Middle frontal gyrus (tissue), 1 donor: ENCODE results near the gene RNF222.
A peak's percentile ranks its signal among the peaks of the same experiment; 100 is the strongest.
"Not testable (repeated sequence)": the region's sequence is repeated elsewhere in the genome, so short reads cannot be mapped to it uniquely, and the experiment has no call there.

Experiments used
- DNase-seq: peaks from one replicate; pipeline ENCODE4 v3.0.0-alpha.2; 2015; ENCODE audit warnings: low spot score; ENCODE audit errors: extremely low spot score

Gene RNF222

DNA sequence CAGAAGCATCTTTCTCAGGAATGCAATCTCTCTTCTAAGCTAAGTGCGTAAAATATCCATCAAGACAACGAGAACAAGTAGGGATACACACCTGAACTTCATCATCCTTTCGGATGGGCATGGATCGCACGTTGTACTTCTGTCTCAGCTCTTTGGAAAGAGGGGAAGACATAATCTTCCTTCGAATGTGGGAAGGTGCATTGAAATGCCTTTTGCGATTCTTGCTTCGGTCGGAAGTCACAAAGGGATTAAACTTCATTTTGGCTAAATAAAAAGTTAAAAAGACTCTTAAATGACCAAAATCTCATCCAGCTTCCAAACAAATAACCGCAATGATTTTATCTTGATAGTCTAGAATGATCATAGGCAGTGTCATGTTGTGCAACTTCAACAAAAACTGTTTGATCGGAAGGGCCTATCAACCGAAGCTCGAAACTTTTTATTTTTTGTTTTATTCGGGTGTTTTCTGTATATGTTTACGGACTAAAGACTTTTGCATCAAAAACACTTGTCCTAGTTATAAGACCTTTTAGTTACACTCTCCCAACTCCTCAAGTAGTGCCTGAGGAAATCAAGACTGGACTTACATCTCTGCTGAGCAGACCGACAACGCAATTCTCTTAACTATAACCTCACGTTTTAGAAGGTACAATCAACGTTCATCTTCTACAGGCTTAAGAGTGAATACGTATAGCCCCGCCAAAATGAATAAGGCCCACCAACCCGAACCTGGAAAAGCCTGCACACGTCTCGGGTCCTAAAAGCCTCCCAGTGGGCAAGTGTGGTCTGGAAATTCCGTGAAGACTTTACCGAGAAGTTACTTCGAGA lies 15.4 kb downstream of the RNF222 start:
- DNase-seq, result no peak

DNA sequence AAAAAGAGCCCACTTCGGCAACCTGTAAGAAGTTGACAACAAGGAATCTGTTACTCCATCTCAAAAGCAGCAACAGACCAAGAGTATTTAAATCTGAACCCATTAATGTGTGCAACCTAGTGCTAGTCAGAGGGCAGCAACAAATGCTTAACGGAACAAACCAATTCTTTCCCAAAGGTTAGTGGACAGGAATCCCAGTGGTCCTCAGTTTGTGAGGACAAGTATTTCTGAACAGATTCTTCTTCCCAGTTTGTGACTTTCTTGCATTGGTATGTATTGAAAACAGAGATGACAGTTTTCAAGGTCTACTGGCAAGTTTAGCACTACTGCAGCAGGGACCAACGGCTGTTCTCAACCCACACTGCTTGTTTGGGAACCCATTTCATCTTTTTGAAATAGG lies 17.6 kb downstream of the RNF222 start:
- no peak for DNase-seq

DNA sequence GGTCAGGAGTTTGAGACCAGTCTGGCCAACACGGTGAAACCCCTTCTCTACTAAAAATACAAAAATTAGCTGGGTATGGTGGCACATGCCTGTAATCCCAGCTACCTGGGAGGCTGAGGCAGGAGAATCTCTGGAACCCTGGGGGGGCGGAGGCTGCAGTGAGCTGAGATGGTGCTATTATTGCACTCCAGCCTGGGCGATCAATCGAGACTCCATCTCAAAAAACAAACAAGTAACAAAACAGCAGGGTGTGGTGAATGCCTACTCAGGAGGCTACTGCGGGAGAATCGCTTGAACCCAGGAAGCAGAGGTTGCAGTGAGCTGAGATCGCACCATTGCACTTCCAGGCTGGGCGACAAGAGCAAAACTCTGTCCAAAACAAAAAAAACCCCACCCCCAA lies 19.5 kb downstream of the RNF222 start:
- DNase-seq, result not testable (repeated sequence)

DNA sequence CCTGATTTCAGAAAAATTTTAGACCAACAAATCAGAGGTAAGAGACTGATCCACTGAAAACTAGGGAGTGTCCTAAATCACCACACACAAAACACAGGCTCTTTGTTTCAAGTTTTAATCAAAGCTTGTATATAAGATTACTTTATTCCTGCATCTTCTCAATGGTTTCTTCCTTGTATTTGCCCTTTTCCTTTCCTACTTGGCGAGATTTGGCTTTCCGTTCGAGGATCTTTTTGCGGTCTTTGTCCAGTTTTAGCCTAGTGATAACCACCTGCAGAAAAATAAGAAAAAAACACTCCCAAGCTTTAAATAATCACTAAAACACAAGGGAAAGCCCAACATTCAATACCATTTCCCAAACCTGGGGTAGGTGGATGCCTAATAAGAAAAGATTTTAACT lies 20.2 kb downstream of the RNF222 start:
- no peak for DNase-seq

DNA sequence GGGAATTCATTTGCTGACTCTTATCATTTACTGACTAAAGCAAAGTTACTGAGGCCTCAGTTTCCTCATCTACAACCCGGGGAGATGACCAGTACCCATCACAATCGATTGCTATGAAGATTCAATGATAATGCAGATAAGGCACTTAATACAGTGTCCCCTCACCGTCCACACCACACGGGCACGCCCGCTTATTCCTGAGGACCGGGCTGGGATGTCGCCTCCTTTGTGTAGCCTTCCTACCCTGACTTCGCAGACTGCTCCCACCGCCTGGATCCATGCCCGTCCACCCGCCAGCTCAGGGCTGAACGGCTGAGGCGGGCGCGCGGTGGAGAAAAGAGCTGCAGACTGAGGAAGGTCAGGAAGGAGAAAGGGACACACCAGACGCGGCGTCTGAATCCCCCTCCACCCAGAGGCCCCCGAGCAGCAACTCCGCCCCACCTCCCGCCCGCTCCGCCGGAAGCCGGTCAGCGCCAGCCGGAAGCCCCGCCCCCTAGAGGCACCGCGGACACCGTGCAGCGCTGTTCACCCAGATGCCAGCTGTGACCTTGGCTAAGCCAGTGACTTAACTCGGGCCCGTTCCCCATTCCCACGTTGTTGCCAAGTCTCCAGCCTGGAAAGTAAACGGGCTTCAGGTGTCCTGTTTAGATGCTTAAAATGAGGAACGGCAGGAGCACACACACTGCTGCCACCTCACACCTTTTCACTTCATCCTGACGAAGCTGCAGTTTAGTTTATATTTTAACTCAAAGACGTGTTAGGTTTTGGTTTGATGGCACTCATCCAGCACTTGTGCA lies 21.2 kb downstream of the RNF222 start, which contains the start of gene KRABD2:
KRABD2 (minus strand) TSS at position 434 of the 797 bp plus-strand sequence.
- DNase-seq, result peak; percentile 55

DNA sequence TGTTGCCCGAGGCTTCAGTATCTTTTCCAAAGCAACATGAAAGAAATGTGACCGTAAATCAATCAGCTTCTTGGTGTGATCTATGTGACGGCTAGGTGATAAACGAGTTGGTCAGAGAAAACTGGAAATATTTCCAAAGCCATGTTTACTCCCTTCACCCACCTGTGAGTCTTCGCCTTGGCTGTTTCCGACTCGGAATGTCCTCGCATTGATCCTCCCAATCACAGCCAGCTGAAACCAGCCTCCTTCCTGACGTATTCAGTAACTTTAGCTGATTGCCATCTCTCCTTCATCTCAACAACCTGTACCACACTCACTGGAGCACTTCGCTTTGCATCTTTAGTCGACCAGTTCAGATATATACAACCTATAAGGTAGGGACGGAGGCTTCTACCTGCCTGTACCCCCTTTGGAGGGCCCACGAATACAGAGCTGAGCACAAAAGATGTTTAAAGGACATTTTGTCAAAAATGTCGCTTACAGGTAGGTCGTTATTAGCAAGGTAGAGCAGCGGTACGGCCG lies 21.8 kb downstream of the RNF222 start:
- DNase-seq, result no peak

DNA sequence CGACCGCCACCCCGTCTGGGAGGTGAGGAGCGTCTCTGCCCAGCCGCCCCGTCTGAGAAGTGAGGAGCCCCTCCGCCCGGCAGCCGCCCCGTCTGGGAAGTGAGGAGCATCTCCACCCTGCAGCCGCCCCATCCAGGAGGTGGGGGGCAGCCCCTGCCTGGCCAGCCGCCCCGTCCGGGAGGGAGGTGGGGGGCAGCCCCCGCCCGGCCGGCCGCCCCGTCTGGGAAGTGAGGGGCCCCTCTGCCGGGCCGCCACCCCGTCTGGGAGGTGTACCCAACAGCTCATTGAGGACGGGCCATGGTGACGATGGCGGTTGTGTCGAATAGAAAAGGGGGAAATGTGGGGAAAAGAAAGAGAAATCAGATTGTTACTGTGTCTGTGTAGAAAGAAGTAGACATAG lies 23.8 kb downstream of the RNF222 start:
- DNase-seq, result not testable (repeated sequence)

DNA sequence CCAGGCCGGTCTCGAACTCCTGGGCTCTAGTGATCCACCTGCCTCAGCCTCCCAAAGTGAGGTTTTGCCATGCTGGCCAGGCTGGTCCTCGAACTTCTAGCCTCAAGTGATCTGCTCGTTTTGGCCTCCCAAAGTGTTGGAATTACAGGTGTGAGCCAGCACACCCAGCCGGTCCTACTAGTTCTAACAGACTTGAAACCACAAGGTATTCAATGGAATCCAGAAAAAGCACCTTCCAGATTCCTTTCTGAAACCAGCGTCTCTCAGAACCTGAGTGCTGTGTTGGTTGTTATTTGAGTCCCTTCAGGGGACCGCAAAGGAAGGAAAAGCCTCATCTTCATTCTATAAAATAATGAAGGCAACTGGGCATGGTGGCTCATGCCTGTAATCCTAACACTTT lies 25.2 kb downstream of the RNF222 start:
- no peak for DNase-seq

DNA sequence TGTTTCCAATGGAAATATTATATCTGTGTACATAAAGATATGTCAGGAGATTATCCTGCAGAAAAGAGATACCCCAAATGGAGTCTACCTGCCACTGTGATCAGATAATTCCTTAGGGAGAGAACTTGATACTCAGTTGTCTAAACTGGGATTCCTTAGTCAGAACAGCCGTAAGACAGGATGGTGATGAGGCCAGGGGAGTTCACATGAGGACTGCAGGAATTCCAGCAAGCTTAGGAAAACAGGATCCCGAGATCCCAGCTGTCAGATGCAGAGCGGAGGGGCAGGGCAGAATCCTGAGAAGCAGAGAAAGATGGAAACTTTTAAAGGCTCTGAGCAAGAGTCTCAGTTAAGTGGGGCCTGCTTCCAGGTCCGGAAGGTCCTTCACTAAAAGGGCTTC lies 25.8 kb downstream of the RNF222 start:
- DNase-seq, result no peak

DNA sequence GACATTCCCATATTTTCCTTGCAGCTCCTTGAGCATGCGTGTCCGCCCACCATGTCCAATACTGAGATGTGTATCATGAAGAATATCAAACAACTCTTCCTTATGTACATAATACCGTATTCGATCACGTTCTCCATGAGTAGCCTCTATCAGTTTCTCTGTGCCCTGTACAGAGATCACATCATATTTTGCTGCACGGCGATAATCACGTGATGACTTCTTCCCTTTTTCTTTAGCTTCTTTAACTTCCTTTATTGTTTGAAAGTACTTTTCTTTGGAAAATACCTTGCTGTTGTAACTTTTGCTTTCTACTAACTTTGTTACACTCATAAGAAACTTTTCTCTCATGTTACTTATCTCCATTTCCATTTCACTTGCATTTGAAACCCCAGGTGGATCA lies 27.7 kb downstream of the RNF222 start:
- no peak for DNase-seq

DNA sequence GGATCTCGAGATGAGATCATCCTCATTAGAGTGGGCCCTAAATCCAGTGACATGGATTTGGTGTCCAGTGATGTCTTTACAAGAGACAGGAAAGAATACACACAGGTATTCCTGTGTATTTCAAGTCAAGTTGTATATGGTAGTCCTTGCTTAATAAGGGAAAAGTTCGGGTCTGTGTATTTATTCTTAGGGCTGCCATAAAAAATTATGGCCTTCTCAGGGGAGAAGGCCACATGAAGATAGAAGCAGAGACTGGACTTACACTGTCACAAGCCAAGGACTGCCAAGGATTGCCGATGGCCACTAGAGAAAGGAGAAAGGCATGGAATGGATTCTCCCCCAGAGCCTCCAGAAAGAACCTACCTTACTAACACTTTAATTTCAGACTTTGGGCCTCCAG lies 29.4 kb downstream of the RNF222 start:
- no peak for DNase-seq

DNA sequence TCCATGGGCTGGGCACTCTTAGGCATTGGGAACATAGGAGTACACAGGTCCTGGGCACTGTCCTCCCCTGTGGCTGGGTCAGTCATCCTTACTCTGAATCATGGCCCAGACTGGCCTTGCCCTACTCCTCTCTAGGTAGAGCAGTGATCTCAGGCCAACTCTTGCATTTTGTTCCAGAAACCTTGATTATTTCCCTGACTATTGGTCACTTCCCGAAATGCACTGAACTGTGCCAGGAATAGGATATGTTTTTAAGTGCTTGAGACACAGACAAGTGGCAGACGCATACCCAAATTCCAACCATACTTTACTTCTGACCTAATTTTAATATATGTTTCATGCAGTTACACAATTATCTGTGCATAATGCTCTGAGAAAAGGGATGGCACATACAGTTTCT lies 31.4 kb downstream of the RNF222 start:
- DNase-seq, result no peak

DNA sequence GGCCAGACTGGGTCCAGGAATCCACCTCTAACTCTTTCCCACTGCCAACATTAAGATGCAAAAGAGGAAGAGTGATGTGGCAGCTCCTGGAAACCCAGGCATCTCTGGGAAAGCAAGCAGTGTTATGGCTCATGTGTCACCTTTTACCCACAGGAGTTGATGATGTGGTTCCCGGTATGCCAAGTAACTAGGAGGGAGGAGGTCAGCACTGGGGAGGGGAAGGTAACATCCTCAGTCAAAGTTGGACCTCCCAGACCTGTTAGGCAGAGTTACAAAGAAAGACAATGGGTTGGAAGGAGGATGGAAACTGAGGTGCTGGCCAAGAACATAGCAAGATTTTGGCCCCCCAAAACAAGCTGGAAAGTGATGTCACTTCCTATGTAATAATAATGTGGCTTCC lies 32.5 kb downstream of the RNF222 start:
- DNase-seq, result no peak

DNA sequence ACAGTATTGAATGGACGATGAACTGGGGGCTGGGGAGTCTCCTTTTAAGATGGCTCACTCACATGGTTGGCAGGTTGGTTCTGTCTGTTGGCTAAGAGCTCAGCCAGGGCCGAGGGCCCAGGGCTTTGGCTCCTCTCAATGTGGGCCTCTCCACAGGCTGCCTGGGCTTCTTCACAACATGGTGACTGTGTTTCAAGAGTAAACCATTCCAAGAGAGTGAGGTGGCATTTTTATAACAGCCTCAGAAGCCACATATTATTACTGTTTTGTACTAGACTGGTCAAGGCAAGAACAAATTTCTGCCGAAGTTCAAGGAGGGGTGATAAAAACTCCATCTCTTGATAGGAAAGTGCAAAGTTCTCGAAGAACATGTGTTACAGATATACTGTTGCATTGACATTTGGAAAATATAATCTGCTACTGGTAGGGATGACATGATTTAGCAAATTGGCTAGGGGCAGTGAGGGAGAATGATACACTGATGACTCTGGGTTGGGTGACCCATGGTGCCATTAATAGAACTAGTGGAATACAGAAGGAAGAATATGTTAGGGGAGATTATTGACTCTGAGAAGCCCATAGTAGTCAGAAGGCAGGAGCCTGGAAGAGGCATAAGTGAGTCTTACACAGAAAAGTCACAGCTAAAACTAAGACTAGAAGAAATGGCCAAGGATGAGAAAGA lies 34.8 kb downstream of the RNF222 start:
- DNase-seq, result no peak

DNA sequence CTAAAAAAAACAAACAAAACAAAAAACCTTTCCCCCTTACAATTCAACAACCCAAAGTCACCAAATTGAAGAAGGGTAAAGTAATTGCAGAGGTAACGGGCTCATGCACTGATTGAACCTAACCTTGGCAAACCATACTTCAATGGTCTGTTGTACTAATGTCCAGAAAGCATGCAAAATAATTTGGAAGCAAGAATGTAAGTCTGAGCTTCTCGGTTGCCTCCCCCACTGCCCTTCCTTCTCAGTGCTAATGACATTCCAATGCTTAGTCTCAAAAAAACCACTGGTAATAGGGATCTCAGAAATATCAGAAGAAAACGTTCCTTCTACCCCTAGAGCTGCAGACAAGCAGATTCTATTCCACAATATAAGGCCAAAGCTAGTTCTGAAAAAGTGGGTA lies 36.9 kb downstream of the RNF222 start:
- no peak for DNase-seq

DNA sequence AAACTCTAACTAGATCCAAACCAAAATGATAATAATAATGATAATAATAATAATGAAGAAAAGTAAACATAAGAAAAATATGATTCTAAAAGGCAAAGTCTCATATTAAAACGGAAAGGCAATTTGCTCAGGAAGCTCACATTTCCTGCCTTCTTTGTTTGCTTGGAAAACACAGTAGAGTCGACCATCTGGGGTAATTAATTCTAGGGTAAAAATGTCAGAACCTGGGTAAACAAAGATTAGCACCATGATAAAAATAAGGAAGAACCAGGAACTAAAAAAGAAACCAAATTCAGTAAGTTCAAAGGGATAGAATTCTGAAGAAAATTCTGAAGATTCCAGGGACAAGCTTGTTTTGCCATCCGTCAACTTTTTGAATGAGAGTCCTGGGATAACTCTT lies 37.4 kb downstream of the RNF222 start:
- DNase-seq, result no peak

DNA sequence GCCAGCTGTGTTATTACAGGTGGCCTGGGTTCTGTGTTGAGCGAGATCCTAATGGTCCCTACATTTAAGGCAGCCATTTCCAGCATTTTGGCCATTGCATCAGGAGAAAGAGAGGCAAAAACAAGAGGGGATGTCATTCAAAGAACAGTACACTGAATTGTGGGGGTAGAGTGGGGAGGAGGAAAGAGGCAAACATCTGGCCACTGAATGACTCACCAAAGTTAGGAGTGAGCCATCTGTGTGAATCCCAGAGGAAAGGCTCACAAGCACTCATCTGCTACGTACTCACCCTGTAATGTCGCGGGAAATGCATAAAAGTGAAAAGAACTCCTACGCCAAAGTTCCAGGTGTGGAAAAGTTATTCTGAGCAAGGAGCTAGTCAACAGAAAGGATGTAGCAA lies 37.9 kb downstream of the RNF222 start:
- DNase-seq, result no peak

DNA sequence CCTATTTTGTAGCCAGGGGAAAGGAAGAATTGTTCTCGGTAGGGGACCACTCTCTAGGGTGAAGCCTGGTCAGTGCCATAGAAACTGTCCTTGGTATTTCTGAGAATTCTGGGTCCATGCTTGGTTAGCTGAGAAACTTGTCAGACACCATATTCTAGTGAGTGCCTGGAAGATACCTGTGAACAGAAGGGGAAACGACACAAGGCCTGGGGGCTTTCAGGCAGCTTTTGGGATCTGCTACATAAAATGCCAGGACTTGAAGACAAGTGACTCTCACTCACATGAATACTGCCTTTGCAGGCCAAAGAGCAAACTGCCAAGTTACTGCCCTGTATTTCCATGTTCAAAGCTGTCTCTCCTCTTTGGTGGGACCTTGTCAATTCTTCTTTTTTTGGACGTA lies 39.7 kb downstream of the RNF222 start:
- DNase-seq, result no peak

DNA sequence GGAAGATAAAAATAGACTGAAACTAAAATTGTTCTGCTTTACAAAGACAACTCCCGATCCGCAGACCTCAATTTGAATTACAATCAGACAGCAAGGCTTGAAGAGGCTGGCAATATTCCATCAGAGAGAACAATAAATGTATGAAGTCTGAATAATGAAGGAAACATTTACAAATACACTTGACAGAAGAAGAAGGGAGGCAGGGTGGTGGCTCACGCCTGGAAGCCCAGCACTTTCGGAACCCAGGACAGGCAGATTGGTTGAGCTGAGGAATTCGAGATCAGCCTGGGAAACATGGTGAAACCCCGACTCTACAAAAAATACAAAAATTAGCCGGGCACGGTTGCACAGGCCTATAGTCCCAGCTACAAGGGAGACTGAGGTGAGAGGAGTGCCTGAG lies 43.4 kb downstream of the RNF222 start:
- DNase-seq, result no peak

DNA sequence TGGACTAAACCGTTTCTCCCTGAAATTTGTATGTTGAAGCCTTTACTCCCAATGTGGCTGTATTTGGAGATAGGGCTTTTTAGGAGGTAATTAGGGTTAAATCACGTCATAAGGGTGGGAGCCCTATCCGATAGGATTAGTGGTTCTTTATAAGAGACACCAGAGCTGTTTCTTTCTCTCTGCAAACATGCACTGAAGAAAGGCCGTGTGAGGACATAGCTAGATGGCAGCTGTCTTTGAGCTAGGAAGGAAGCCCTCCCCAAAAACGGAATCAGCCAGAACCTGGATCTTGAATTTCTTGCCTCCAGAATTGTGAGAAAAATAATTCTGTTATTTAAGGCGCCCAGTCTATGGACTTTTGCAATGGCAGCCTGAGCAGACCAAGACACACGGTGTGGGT lies 43.9 kb downstream of the RNF222 start:
- no peak for DNase-seq

DNA sequence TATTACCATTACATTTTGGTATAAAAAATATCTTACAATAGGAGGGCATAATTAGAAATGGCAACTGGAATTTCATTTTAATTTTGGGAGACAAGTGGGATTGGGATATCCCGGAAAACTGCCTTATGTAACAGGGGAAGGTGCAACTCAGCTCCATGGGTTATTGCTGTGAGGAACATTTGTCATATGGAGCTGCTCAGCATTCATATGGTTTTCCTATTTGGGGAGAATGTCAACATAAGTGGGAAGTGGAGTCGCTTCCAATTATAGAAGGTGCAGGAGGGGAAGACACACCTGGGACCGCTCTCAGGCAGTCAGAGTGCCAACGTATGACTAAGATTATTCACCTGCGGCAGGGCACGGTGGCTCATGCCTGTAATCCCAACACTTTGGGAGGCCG lies 47.3 kb downstream of the RNF222 start:
- DNase-seq, result no peak

DNA sequence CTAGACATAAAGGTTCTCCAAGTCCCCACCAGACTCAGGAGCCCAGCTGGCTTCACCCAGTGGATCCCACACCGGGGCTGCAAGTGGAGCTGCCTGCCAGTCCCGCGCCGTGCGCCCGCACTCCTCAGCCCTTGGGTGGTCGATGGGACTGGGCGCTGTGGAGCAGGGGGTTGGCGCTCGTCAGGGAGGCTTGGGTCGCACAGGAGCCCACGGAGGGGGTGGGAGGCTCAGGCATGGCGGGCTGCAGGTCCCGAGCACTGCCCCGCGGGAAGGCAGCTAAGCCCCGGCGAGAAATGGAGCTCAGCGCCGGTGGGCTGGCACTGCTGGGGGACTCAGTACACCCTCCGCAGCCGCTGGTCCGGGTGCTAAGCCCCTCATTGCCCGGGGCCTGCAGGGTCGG lies 50.6 kb downstream of the RNF222 start:
- DNase-seq, result not testable (repeated sequence)
